Rectal smooth muscle tissue (tissue), 1 donor: ENCODE data around the gene IPO4.

Source experiments
- H3K27ac ChIP-seq: one replicate; pipeline ENCODE4 v1.7.0; 2013; ENCODE audit warnings: low read depth, low read length, inconsistent platforms
- H3K27me3 ChIP-seq: one replicate; pipeline ENCODE4 v1.7.0; 2013; ENCODE audit warnings: low read length; ENCODE audit not compliant: control insufficient read depth, insufficient read depth
- H3K36me3 ChIP-seq: one replicate; pipeline ENCODE4 v1.7.0; 2013; ENCODE audit warnings: low read length; ENCODE audit not compliant: control insufficient read depth, insufficient read depth
- H3K4me1 ChIP-seq: one replicate; pipeline ENCODE4 v1.7.0; 2013; ENCODE audit warnings: low read length; ENCODE audit not compliant: control insufficient read depth, insufficient read depth
- H3K4me3 ChIP-seq: one replicate; pipeline ENCODE4 v1.7.0; 2013; ENCODE audit warnings: low read length
- H3K9ac ChIP-seq: one replicate; pipeline ENCODE4 v1.7.0; 2013; ENCODE audit warnings: low read length

Gene IPO4

DNA sequence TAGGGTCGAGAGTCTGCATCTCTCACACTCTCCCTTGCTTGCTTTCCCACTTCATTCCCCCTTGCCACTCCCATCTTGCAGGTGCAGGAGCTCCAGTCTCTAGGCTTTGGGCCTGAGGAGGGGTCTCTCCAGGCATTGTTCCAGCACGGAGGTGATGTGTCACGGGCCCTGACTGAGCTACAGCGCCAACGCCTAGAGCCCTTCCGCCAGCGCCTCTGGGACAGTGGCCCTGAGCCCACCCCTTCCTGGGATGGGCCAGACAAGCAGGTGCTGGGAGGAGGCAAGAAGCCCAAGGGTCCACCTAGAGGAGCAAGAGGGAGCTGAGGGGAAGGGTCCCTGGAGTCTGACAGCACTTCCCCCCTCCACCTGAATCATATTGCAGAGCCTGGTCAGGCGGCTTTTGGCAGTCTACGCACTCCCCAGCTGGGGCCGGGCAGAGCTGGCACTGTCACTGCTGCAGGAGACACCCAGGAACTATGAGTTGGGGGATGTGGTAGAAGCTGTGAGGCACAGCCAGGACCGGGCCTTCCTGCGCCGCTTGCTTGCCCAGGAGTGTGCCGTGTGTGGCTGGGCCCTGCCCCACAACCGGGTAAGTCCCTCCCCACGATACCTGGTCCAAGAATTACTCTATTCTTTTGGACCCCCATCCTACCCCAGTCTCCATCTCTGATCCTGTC is 37.1 kb downstream of the IPO4 start:
- Histone ChIP-seq H3K4me3 (no peak overlapping the region), H3K4me1 (peaks cover 7% of the 10 kb centered on the region), H3K27ac (no peak overlapping the region), H3K36me3 (peaks cover 39% of the 10 kb centered on the region), H3K9ac (no peak overlapping the region), H3K27me3 (no peaks in the 10 kb centered on the region)

GRCh38 chr14:24150993-24151392 is 37.6 kb downstream of the IPO4 start:
- H3K4me3 ChIP-seq = no peak overlapping the region
- H3K27me3 ChIP-seq = no peaks in the 10 kb centered on the region
- peaks cover 9% of the 10 kb centered on the region for H3K4me1 ChIP-seq
- no peak overlapping the region for H3K27ac ChIP-seq
- H3K9ac ChIP-seq = no peak overlapping the region
- H3K36me3 ChIP-seq = peaks cover 38% of the 10 kb centered on the region

- Histone ChIP-seq H3K27ac (no peak overlapping the region), H3K4me1 (peaks cover 13% of the 10 kb centered on the region), H3K27me3 (no peaks in the 10 kb centered on the region), H3K9ac (no peak overlapping the region), H3K4me3 (no peak overlapping the region), H3K36me3 (peaks cover 34% of the 10 kb centered on the region)
Observed at GRCh38 chr14:24150567-24150966, 38.0 kb downstream of the IPO4 start.

- Histone ChIP-seq H3K27me3 (no peaks in the 10 kb centered on the region), H3K36me3 (peaks cover 29% of the 10 kb centered on the region), H3K9ac (no peak overlapping the region), H3K4me3 (no peak overlapping the region), H3K27ac (no peak overlapping the region), H3K4me1 (peaks cover 16% of the 10 kb centered on the region)
Observed at GRCh38 chr14:24150061-24150460, 38.6 kb downstream of the IPO4 start.

DNA sequence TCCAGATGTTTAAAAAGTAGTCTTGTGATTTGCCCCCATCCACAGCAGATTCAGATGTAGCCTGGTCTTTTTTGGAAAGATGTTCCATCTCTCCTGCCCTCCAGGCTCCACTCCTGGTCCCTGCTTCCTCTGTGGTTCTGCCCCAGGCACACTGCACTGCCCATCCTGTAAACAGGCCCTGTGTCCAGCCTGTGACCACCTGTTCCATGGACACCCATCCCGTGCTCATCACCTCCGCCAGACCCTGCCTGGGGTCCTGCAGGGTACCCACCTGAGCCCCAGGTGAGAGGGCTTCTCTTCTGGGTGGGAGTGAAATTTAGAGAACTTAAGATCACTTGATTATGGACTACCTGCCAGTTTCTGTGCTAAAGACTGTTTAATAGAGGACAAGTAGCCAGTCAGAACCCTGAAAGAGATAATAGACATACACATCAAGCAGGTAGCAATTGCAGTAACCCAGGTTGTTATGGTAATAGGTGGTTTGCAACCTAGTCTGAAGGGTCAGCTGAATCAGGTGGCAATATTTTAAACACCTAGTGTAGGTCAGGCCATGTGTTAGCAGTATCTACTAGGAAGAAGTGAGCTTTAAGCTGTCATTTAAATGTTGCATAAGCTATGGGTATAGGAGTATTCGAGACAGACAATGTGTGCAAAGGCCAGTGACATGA is 39.2 kb downstream of the IPO4 start:
- H3K9ac ChIP-seq = no peak overlapping the region
- peaks cover 16% of the 10 kb centered on the region for H3K4me1 ChIP-seq
- H3K27ac ChIP-seq = no peak overlapping the region
- no peaks in the 10 kb centered on the region for H3K27me3 ChIP-seq
- no peak overlapping the region for H3K4me3 ChIP-seq
- peaks cover 22% of the 10 kb centered on the region for H3K36me3 ChIP-seq

GRCh38 chr14:24147761-24148428 is 40.7 kb downstream of the IPO4 start:
- Histone ChIP-seq H3K9ac (peak overlapping the region; percentile 58), H3K4me1 (peaks cover 16% of the 10 kb centered on the region), H3K4me3 (peak overlapping the region; percentile 92), H3K27me3 (no peaks in the 10 kb centered on the region), H3K36me3 (peaks cover 19% of the 10 kb centered on the region), H3K27ac (peak overlapping the region; percentile 81)

GRCh38 chr14:24146978-24147760 is 41.4 kb downstream of the IPO4 start, which contains the start of gene RNF31:
TSS of gene RNF31 (plus strand) at chr14:24147498. CDS start at chr14:24147699, 201 bp downstream.
- Histone ChIP-seq H3K4me1 (peaks cover 16% of the 10 kb centered on the region), H3K9ac (peak within 1 kb of the TSS; percentile 66), H3K36me3 (peaks cover 19% of the 10 kb centered on the region), H3K27me3 (no peaks in the 10 kb centered on the region), H3K4me3 (peak within 1 kb of the TSS; percentile 92), H3K27ac (peak within 1 kb of the TSS; percentile 92)

- Histone ChIP-seq H3K4me3 (peak within 1 kb of the TSS; percentile 92), H3K4me1 (peaks cover 20% of the 10 kb centered on the region), H3K9ac (peak within 1 kb of the TSS; percentile 66), H3K36me3 (peaks cover 14% of the 10 kb centered on the region), H3K27ac (peak within 1 kb of the TSS; percentile 92), H3K27me3 (no peaks in the 10 kb centered on the region)
Observed at GRCh38 chr14:24146453-24146977, 42.1 kb downstream of the IPO4 start, which contains the start of gene PSME2. TSS of gene PSME2 (minus strand) at chr14:24146610. CDS start at chr14:24146581, 29 bp downstream.

DNA sequence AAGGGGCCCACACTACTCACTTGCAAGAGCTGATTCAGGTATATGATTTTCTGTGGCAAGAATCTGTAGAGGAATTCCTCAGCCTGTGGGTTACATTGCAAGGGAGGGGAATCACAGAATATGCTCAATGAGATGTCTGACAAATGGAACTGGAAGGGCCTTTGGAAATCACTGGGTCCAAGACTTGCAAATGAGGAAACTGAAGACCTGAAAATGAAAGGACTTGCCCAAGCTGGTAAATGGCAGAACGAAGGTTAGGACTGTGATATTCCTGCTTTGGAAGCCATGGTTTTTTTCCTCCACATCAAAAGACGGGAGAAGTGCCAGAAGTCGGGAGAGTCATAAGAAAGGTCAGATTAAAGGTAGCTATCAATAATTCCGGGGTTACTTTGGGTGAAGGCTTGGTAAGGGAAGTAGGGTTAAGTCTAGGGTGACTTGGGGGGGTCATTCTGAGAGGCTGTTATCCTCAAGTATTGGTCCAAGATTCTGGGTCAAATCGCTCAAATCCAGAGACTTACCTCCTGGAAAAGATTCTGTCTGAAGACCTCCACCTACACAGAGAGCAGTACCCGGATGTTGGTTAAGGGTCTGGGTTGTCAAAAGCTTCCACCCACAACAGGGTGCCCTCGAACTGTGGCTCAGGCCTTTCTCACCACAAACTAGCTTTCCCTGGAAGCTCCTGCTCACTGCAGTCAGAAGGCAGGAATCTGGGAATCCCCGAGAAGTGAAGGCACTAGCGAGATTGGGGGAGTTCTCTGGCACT is 42.7 kb downstream of the IPO4 start:
- H3K36me3 ChIP-seq = peaks cover 7% of the 10 kb centered on the region
- H3K27ac ChIP-seq = peak overlapping the region; percentile 92
- H3K27me3 ChIP-seq = no peaks in the 10 kb centered on the region
- peaks cover 20% of the 10 kb centered on the region for H3K4me1 ChIP-seq
- peak overlapping the region; percentile 82 for H3K4me3 ChIP-seq
- peak overlapping the region; percentile 66 for H3K9ac ChIP-seq

DNA sequence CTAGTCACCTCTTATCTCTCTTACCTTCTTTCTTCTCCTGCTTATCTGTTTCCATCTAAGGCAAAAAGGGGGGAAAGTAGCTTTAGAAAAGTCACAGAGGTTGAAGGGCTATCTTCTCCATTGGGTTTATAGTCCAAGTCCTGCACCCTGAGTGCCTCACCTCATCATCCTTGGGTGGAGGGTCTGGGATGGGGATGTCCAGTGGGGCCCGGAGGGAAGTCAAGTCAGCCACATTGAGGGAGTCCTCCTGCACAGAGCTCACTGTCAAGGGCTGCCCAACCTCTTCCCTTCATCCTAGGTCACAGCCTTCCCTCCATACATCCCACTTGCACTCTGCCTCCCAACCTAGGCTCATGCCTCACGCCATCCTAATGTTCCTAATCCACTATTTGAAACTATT is 43.4 kb downstream of the IPO4 start:
- peak overlapping the region; percentile 82 for H3K4me3 ChIP-seq
- no peak overlapping the region for H3K9ac ChIP-seq

DNA sequence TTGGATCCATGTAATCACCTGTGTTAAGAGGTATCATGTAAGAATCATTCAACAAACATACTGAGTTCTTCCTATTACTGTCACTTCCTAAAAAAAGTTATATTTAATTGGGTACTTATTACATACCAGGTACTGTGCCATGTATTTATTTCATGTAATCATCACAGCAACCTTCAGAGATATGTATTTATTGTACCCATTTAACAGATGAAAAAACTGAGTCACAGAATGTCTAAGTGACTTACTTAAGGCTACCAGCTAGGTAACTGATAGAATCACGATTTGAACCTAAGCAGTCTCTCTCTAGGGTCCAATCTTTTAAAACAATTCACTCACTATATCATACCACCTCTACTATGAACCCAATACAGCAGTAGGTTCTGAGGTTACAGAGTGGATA is 44.2 kb downstream of the IPO4 start:
- no peak overlapping the region for H3K27ac ChIP-seq
- H3K27me3 ChIP-seq = no peaks in the 10 kb centered on the region
- H3K4me1 ChIP-seq = peaks cover 20% of the 10 kb centered on the region
- H3K4me3 ChIP-seq = no peak overlapping the region
- H3K36me3 ChIP-seq = no peaks in the 10 kb centered on the region
- no peak overlapping the region for H3K9ac ChIP-seq

More for the DNA sequence above, 43.4 kb downstream of the IPO4 start:
- Histone ChIP-seq H3K4me1 (peaks cover 20% of the 10 kb centered on the region), H3K27me3 (no peaks in the 10 kb centered on the region), H3K36me3 (peaks cover 3% of the 10 kb centered on the region), H3K27ac (no peak overlapping the region)
